SK-N-SH treated with all-trans-retinoic acid at 6 μM for 48 hours (cell line): ENCODE data around the gene MAP3K1.

Experiments
- CSDC2 ChIP-seq: fragments of 250-450 bp; sonication (Bioruptor Pico); IDR thresholded peaks from 2 replicates; pipeline ENCODE4 v1.5.0; 2020; ENCODE audit warnings: mild to moderate bottlenecking, moderate library complexity
- CSRNP3 ChIP-seq: fragments of 250-450 bp; sonication (Bioruptor Pico); IDR thresholded peaks from 2 replicates; pipeline ENCODE4 v1.5.1; 2021; ENCODE audit warnings: mild to moderate bottlenecking, moderate library complexity
- ESRRG ChIP-seq: fragments of 250-450 bp; sonication (Bioruptor Pico); IDR thresholded peaks from 2 replicates; pipeline ENCODE4 v1.6.1; 2021; ENCODE audit warnings: mild to moderate bottlenecking
- ISL1 ChIP-seq: fragments of 250-450 bp; sonication (Bioruptor Pico); IDR thresholded peaks from 2 replicates; pipeline ENCODE4 v2.1.2; 2022; ENCODE audit warnings: mild to moderate bottlenecking, moderate library complexity
- RARB ChIP-seq: fragments of 250-450 bp; sonication (Bioruptor Pico); IDR thresholded peaks from 2 replicates; pipeline ENCODE4 v1.8.0; 2021; ENCODE audit warnings: mild to moderate bottlenecking, moderate library complexity
- SNAI2 ChIP-seq: fragments of 250-450 bp; sonication (Bioruptor Pico); IDR thresholded peaks from 2 replicates; pipeline ENCODE4 v1.5.0; 2020; ENCODE audit warnings: mild to moderate bottlenecking, moderate library complexity
- ZFP3 ChIP-seq: fragments of 250-450 bp; sonication (Bioruptor Pico); IDR thresholded peaks from 2 replicates; pipeline ENCODE4 v1.5.0; 2020; ENCODE audit warnings: mild to moderate bottlenecking, moderate library complexity
- ZNF565 ChIP-seq: fragments of 450-650 bp; formaldehyde crosslinking; conservative IDR thresholded peaks from 2 replicates; pipeline ENCODE4 v1.5.0; 2020; ENCODE audit warnings: low read depth, mild to moderate bottlenecking, moderate library complexity

DNA sequence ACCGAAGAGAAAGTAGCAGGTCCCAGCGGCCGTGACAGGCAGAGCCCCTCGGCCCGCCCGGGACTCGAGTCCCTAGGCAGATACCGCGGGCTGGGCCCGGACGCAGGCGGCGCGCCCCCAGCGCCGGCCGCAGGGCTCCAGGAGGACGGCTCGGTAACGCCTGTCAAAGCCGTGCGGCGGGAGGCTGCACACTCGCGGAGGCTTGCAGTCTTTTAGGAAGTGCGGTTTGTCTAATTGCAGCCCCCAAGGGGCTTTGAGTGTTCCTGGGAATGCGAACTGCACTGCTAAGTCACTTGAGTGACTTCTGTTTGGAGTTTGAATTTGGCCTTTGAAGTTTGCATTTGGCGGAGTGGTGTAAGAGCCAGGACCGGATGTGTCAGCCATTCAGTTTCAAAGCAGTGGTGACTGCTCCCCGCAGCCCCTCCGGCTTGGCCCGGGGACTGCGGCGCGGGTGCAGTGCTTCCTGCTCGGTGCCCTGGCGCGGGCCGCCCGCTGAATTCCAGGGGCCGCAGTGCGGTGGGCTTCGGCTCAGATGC lies 1.3 kb downstream of the MAP3K1 start:
- no peak for TF ChIP-seq ZNF565 (CRISPR knock-in tag)
- TF ChIP-seq ESRRG (CRISPR knock-in tag), result no peak
- TF ChIP-seq CSRNP3, result no peak
- TF ChIP-seq CSDC2, result no peak
- no peak for TF ChIP-seq ZFP3
- TF ChIP-seq SNAI2, result no peak
- TF ChIP-seq RARB, result no peak
- TF ChIP-seq ISL1 (CRISPR knock-in tag), result no peak
